ENCODE data around the gene CACNA1G.

The CACNA1G gene

GRCh38 chr17:50545311-50545710, 15.2 kb upstream of the CACNA1G start:
- DNase-seq (ENCODE audit: low spot score in 2 of 2) = no peak
- peaks cover 6% of the 10 kb centered on the region for H3K36me3 Mint-ChIP-seq (ENCODE audit: insufficient read depth)
- ATAC-seq (replicated peaks; ENCODE audit: extremely low read depth, poor library complexity, severe bottlenecking) = no peak
- H3K27me3 Mint-ChIP-seq = peaks cover 16% of the 10 kb centered on the region
- H3K4me3 Mint-ChIP-seq = no peak overlapping the region
- no peak overlapping the region for H3K27ac Mint-ChIP-seq (ENCODE audit: low read depth)
- H3K9me3 Mint-ChIP-seq = no peaks in the 10 kb centered on the region
- peaks cover 22% of the 10 kb centered on the region for H3K4me1 Mint-ChIP-seq

DNA sequence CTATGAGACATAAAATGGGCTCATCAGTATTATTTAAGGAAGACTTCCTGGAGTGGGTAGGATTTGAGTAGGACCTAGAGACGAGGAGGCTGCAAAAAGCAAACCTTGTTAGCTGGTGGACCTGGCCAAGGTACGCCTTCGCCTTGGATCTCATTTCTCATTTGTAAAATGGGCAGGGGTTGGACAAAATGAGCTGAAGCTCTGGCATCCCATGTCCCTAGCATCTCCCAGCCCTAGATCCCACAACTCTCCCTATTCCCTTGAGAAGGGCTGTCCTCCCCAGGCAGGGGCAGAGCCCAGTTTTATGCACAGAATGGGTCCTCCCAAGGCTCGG, 13.8 kb upstream of the CACNA1G start:
- H3K36me3 Mint-ChIP-seq (ENCODE audit: insufficient read depth) = peaks cover 7% of the 10 kb centered on the region
- ATAC-seq (replicated peaks; ENCODE audit: extremely low read depth, poor library complexity, severe bottlenecking) (no peak), DNase-seq (ENCODE audit: low spot score in 2 of 2) (no peak)
- peaks cover 20% of the 10 kb centered on the region for H3K4me1 Mint-ChIP-seq
- H3K9me3 Mint-ChIP-seq = no peaks in the 10 kb centered on the region
- peak overlapping the region; percentile 38 for H3K27ac Mint-ChIP-seq (ENCODE audit: low read depth)
- peak overlapping the region; percentile 80 for H3K4me3 Mint-ChIP-seq
- H3K27me3 Mint-ChIP-seq = peaks cover 16% of the 10 kb centered on the region

GRCh38 chr17:50547035-50547735, 13.3 kb upstream of the CACNA1G start, which contains the start of gene SPATA20:
Gene SPATA20, plus strand, starts transcription at chr17:50547174. Its CDS starts 35 bp downstream, at chr17:50547209.
- H3K27ac Mint-ChIP-seq (ENCODE audit: low read depth) = peak within 1 kb of the TSS; percentile 38
- peaks cover 8% of the 10 kb centered on the region for H3K36me3 Mint-ChIP-seq (ENCODE audit: insufficient read depth)

GRCh38 chr17:50547736-50548083, 12.8 kb upstream of the CACNA1G start:
- ATAC-seq (replicated peaks; ENCODE audit: extremely low read depth, poor library complexity, severe bottlenecking) = no peak
- H3K27ac Mint-ChIP-seq (ENCODE audit: low read depth) = peak overlapping the region; percentile 38
- H3K9me3 Mint-ChIP-seq = no peaks in the 10 kb centered on the region
- H3K4me1 Mint-ChIP-seq = peaks cover 17% of the 10 kb centered on the region
- H3K27me3 Mint-ChIP-seq = peaks cover 16% of the 10 kb centered on the region
- DNase-seq (ENCODE audit: low spot score in 2 of 2) = no peak
- H3K4me3 Mint-ChIP-seq = peak overlapping the region; percentile 80
- H3K36me3 Mint-ChIP-seq (ENCODE audit: insufficient read depth) = peaks cover 9% of the 10 kb centered on the region

More at GRCh38 chr17:50547035-50547735, 13.3 kb upstream of the CACNA1G start, which contains the start of gene SPATA20:
- ATAC-seq (replicated peaks; ENCODE audit: extremely low read depth, poor library complexity, severe bottlenecking) (peak; percentile 86), DNase-seq (ENCODE audit: low spot score in 2 of 2) (peak; percentile 74 to 75)
- peak within 1 kb of the TSS; percentile 80 for H3K4me3 Mint-ChIP-seq
- H3K9me3 Mint-ChIP-seq = no peaks in the 10 kb centered on the region
- H3K27me3 Mint-ChIP-seq = peaks cover 16% of the 10 kb centered on the region
- H3K4me1 Mint-ChIP-seq = peaks cover 17% of the 10 kb centered on the region

DNA sequence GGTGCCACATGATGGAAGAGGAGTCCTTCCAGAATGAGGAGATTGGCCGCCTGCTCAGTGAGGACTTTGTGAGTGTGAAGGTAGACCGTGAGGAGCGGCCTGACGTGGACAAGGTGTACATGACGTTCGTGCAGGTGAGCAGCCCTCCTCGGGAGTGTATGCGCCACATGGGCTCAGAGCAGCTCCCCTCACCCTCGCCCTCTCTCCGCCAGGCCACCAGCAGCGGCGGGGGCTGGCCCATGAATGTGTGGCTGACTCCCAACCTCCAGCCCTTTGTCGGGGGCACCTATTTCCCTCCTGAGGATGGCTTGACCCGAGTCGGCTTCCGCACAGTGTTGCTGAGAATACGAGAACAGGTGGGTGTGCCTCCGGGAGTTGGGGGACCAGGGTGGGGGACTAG, 11.7 kb upstream of the CACNA1G start:
- DNase-seq (ENCODE audit: low spot score in 2 of 2) (no peak), ATAC-seq (replicated peaks; ENCODE audit: extremely low read depth, poor library complexity, severe bottlenecking) (no peak)
- Mint-ChIP-seq H3K27me3 (peaks cover 14% of the 10 kb centered on the region), H3K4me1 (peaks cover 23% of the 10 kb centered on the region), H3K36me3 (ENCODE audit: insufficient read depth) (peaks cover 9% of the 10 kb centered on the region), H3K9me3 (no peaks in the 10 kb centered on the region), H3K27ac (ENCODE audit: low read depth) (no peak overlapping the region), H3K4me3 (no peak overlapping the region)

- H3K4me1 Mint-ChIP-seq = peaks cover 23% of the 10 kb centered on the region
- no peak for DNase-seq (ENCODE audit: low spot score in 2 of 2)
- H3K4me3 Mint-ChIP-seq = no peak overlapping the region
- H3K9me3 Mint-ChIP-seq = no peaks in the 10 kb centered on the region
- H3K36me3 Mint-ChIP-seq (ENCODE audit: insufficient read depth) = peaks cover 9% of the 10 kb centered on the region
- peaks cover 8% of the 10 kb centered on the region for H3K27me3 Mint-ChIP-seq
- no peak overlapping the region for H3K27ac Mint-ChIP-seq (ENCODE audit: low read depth)
- ATAC-seq (replicated peaks; ENCODE audit: extremely low read depth, poor library complexity, severe bottlenecking) = no peak
Measured at GRCh38 chr17:50549256-50549941, 11.1 kb upstream of the CACNA1G start.

DNA sequence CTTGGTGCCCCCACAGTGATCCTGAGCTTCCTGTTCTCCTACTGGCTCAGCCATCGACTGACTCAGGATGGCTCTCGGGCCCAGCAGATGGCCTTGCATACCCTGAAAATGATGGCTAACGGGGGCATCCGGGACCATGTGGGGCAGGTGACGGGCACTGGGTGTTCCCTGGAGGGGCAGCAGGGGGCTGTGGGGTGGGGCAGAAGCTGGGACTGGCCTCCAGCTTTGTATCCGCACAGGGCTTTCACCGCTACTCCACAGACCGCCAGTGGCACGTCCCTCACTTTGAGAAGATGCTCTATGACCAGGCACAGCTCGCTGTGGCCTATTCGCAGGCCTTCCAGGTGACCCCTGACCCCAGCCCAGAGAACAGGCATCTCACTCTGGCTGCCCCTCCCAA, 10.5 kb upstream of the CACNA1G start:
- Mint-ChIP-seq H3K4me1 (peaks cover 23% of the 10 kb centered on the region), H3K27me3 (peaks cover 2% of the 10 kb centered on the region), H3K4me3 (no peak overlapping the region), H3K27ac (ENCODE audit: low read depth) (no peak overlapping the region), H3K9me3 (no peaks in the 10 kb centered on the region), H3K36me3 (ENCODE audit: insufficient read depth) (peaks cover 9% of the 10 kb centered on the region)
- DNase-seq (ENCODE audit: low spot score in 2 of 2) = no peak
- ATAC-seq (replicated peaks; ENCODE audit: extremely low read depth, poor library complexity, severe bottlenecking) = no peak

DNA sequence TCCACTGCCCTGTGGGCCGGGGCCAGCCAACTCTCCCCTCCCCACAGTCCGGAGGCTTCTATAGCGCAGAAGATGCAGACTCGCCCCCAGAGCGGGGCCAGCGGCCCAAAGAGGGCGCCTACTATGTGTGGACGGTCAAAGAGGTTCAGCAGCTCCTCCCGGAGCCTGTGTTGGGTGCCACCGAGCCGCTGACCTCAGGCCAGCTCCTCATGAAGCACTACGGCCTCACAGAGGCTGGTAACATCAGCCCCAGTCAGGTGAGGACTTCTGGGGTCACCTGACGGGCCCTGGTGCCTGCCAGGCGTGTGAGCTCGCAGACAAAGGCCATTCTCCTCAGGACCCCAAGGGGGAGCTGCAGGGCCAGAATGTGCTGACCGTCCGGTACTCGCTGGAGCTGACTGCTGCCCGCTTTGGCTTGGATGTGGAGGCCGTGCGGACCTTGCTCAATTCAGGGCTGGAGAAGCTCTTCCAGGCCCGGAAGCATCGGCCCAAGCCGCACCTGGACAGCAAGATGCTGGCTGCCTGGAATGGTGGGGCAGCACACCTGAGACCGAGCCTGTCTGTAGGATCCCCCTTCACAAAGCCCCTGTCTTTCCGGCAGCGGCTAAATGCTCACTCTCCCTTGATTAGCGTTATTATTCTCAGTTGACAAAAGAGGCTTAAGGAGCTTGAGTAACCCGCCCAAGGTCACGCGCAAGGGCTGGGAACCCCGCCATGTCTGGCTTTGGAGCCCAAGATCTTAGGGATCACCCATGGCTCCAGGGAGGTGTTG, 9.7 kb upstream of the CACNA1G start:
- DNase-seq (ENCODE audit: low spot score in 2 of 2) = no peak

DNA sequence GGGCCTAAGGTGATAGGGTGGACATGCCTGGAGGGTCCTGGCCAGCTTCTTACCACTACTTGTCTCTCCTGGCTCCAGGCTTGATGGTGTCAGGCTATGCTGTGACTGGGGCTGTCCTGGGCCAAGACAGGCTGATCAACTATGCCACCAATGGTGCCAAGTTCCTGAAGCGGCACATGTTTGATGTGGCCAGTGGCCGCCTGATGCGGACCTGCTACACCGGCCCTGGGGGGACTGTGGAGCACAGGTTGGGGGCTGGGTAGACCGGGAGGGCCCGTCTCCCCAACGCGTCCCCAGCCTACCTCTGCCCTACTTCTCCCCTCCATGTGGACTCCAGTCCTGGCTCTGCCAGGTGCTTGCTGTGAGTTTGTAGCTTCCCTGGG, 9.1 kb upstream of the CACNA1G start:
- peaks cover 23% of the 10 kb centered on the region for H3K4me1 Mint-ChIP-seq
- H3K4me3 Mint-ChIP-seq = no peak overlapping the region
- H3K36me3 Mint-ChIP-seq (ENCODE audit: insufficient read depth) = peaks cover 9% of the 10 kb centered on the region
- H3K9me3 Mint-ChIP-seq = no peaks in the 10 kb centered on the region
- DNase-seq (ENCODE audit: low spot score in 2 of 2) = no peak
- H3K27me3 Mint-ChIP-seq = no peaks in the 10 kb centered on the region
- H3K27ac Mint-ChIP-seq (ENCODE audit: low read depth) = no peak overlapping the region
- no peak for ATAC-seq (replicated peaks; ENCODE audit: extremely low read depth, poor library complexity, severe bottlenecking)

More for the DNA sequence above, 9.7 kb upstream of the CACNA1G start:
- no peaks in the 10 kb centered on the region for H3K27me3 Mint-ChIP-seq
- H3K9me3 Mint-ChIP-seq = no peaks in the 10 kb centered on the region
- no peak overlapping the region for H3K27ac Mint-ChIP-seq (ENCODE audit: low read depth)
- H3K4me3 Mint-ChIP-seq = no peak overlapping the region
- ATAC-seq (replicated peaks; ENCODE audit: extremely low read depth, poor library complexity, severe bottlenecking) = no peak
- H3K4me1 Mint-ChIP-seq = peaks cover 23% of the 10 kb centered on the region
- peaks cover 9% of the 10 kb centered on the region for H3K36me3 Mint-ChIP-seq (ENCODE audit: insufficient read depth)

DNA sequence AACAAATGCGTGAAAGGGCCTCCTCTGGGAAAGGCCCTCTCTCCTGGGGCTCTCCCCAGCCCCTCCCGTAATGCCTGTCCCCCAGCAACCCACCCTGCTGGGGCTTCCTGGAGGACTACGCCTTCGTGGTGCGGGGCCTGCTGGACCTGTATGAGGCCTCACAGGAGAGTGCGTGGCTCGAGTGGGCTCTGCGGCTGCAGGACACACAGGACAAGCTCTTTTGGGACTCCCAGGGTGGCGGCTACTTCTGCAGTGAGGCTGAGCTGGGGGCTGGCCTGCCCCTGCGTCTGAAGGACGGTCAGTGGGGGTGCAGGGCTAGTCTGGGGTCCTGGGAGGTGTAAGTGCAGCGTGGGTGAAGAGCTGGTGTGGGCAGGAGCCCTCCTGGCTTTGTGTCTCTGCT, 8.6 kb upstream of the CACNA1G start:
- no peak overlapping the region for H3K27ac Mint-ChIP-seq (ENCODE audit: low read depth)

DNA sequence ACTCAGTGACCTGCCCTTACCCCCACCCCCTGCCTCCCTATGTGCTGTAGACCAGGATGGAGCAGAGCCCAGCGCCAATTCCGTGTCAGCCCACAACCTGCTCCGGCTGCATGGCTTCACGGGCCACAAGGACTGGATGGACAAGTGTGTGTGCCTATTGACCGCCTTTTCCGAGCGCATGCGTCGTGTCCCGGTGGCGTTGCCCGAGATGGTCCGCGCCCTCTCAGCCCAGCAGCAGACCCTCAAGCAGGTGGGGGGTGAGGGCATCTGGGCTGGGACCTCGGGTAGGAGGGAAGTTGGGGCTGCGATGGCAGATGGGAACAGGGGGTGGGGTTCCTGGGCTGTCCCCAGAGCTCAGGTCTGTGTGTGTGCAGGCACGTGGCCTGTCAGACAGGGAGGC, 6.3 kb upstream of the CACNA1G start:
- no peak overlapping the region for H3K27ac Mint-ChIP-seq (ENCODE audit: low read depth)
- no peak overlapping the region for H3K4me3 Mint-ChIP-seq
- DNase-seq (ENCODE audit: low spot score in 2 of 2) (no peak), ATAC-seq (replicated peaks; ENCODE audit: extremely low read depth, poor library complexity, severe bottlenecking) (no peak)
- H3K27me3 Mint-ChIP-seq = peaks cover 21% of the 10 kb centered on the region
- H3K9me3 Mint-ChIP-seq = no peaks in the 10 kb centered on the region
- peaks cover 14% of the 10 kb centered on the region for H3K4me1 Mint-ChIP-seq
- H3K36me3 Mint-ChIP-seq (ENCODE audit: insufficient read depth) = peaks cover 8% of the 10 kb centered on the region

More for the DNA sequence above, 8.6 kb upstream of the CACNA1G start:
- no peak overlapping the region for H3K4me3 Mint-ChIP-seq
- H3K4me1 Mint-ChIP-seq = peaks cover 19% of the 10 kb centered on the region
- H3K9me3 Mint-ChIP-seq = no peaks in the 10 kb centered on the region
- no peak for ATAC-seq (replicated peaks; ENCODE audit: extremely low read depth, poor library complexity, severe bottlenecking)
- H3K36me3 Mint-ChIP-seq (ENCODE audit: insufficient read depth) = peaks cover 7% of the 10 kb centered on the region
- H3K27me3 Mint-ChIP-seq = no peaks in the 10 kb centered on the region
- no peak for DNase-seq (ENCODE audit: low spot score in 2 of 2)

- Mint-ChIP-seq H3K4me1 (peaks cover 19% of the 10 kb centered on the region), H3K27ac (ENCODE audit: low read depth) (no peak overlapping the region), H3K9me3 (no peaks in the 10 kb centered on the region), H3K4me3 (no peak overlapping the region), H3K27me3 (peaks cover 33% of the 10 kb centered on the region), H3K36me3 (ENCODE audit: insufficient read depth) (peaks cover 6% of the 10 kb centered on the region)
- DNase-seq (ENCODE audit: low spot score in 2 of 2) = no peak
- ATAC-seq (replicated peaks; ENCODE audit: extremely low read depth, poor library complexity, severe bottlenecking) = no peak
Measured at GRCh38 chr17:50556803-50557202, 3.7 kb upstream of the CACNA1G start.

All from central memory CD8-positive, alpha-beta T cell (primary cell).